GM15510 (cell line): ENCODE data around the gene RCN1.
A peak's percentile ranks its signal among the peaks of the same experiment; 100 is the strongest.

Experiments used
- POLR2A ChIP-seq: IDR thresholded peaks from 3 replicates; pipeline ENCODE4 v1.6.1; 2011; ENCODE audit warnings: borderline replicate concordance; ENCODE audit not compliant: insufficient read length; ENCODE audit errors: extremely low read depth

RCN1 gene

GRCh38 chr11:32090545-32091370 lies at the start of gene RCN1:
Gene RCN1, plus strand, starts transcription at chr11:32091074. Its CDS starts 123 bp downstream, at chr11:32091197.
- peak; percentile 51 for TF ChIP-seq POLR2A

GRCh38 chr11:32043737-32044136 lies 47.1 kb upstream of the RCN1 start:
- no peak for TF ChIP-seq POLR2A

- TF ChIP-seq POLR2A, result no peak
Observed at GRCh38 chr11:32044158-32044863, 46.6 kb upstream of the RCN1 start.

- TF ChIP-seq POLR2A, result no peak
Observed at GRCh38 chr11:32045456-32045855, 45.4 kb upstream of the RCN1 start.

- TF ChIP-seq POLR2A, result no peak
Observed at GRCh38 chr11:32050264-32050663, 40.6 kb upstream of the RCN1 start.

GRCh38 chr11:32052215-32052614 lies 38.7 kb upstream of the RCN1 start:
- TF ChIP-seq POLR2A, result no peak

GRCh38 chr11:32053151-32053888 lies 37.6 kb upstream of the RCN1 start:
- no peak for TF ChIP-seq POLR2A

- no peak for TF ChIP-seq POLR2A
Observed at GRCh38 chr11:32055861-32056260, 35.0 kb upstream of the RCN1 start.

GRCh38 chr11:32056438-32056837 lies 34.4 kb upstream of the RCN1 start:
- no peak for TF ChIP-seq POLR2A

GRCh38 chr11:32059686-32060462 lies 31.0 kb upstream of the RCN1 start:
- no peak for TF ChIP-seq POLR2A

- no peak for TF ChIP-seq POLR2A
Observed at GRCh38 chr11:32062540-32062939, 28.3 kb upstream of the RCN1 start.

- TF ChIP-seq POLR2A, result no peak
Observed at GRCh38 chr11:32065865-32066629, 24.8 kb upstream of the RCN1 start.

GRCh38 chr11:32068134-32068870 lies 22.6 kb upstream of the RCN1 start:
- no peak for TF ChIP-seq POLR2A
